ENCODE data around the gene OGFOD3. TPM values are rescaled to one million over a fixed set of nuclear protein-coding genes. Genes with fewer than 3 reads are reported as not detected.
A peak's percentile ranks its signal among the peaks of the same experiment; 100 is the strongest.

The OGFOD3 gene
- polyA plus RNA-seq, 2 of the 4 experiments (the other 2 are of a cell fraction): 15.2 to 19.8 TPM

DNA sequence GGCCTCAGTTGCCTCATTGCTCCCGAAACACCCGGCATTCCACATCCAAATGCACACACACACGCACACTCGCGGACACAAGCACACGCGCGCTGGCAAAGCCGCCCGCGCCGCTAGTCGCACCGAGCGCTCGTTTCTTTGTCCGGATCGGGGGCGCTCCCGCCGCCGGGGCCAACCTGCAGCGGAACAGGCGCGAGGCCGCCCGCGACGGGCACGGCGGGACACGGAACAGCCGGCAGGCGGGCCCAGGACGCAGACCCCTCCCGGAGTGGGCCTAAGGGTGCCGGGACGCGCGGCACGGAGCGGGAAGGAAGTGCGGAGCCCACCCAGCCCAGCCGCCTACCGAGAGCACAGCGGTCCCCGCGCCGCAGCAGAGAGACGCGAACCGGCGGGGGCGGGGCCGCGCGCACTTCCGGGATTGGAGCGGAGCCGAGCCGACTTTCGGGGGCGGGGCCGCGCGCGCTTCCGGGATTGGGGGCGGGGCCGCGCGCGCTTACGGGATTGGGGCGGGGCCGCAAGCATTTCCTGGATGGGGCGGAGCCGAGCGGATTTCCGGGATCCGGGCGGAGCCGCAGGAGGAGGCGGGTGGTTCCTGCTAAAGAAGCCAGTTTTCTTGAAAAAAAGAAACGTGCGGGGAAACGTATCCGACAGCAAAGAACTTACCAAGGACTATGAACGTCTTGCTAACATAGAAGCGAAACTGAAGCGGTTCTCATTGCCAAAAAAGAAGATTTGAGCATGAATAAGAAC lies 32.1 kb upstream of the OGFOD3 start, which contains the start of gene CYBC1 (continued):
- TF ChIP-seq, protein P1, sequence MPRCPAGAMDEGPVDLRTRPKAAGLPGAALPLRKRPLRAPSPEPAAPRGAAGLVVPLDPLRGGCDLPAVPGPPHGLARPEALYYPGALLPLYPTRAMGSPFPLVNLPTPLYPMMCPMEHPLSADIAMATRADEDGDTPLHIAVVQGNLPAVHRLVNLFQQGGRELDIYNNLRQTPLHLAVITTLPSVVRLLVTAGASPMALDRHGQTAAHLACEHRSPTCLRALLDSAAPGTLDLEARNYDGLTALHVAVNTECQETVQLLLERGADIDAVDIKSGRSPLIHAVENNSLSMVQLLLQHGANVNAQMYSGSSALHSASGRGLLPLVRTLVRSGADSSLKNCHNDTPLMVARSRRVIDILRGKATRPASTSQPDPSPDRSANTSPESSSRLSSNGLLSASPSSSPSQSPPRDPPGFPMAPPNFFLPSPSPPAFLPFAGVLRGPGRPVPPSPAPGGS (IDR thresholded peaks at IDR 0.05): peak; percentile 78; the same call in 1 of the 3 replicates
- no peak for TF ChIP-seq FOSL2 (IDR thresholded peaks at IDR 0.05)
- no peak for TF ChIP-seq FOSL2 (CRISPR knock-in tag; IDR thresholded peaks at IDR 0.05)
- TF ChIP-seq, protein P2, sequence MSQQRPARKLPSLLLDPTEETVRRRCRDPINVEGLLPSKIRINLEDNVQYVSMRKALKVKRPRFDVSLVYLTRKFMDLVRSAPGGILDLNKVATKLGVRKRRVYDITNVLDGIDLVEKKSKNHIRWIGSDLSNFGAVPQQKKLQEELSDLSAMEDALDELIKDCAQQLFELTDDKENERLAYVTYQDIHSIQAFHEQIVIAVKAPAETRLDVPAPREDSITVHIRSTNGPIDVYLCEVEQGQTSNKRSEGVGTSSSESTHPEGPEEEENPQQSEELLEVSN (IDR thresholded peaks at IDR 0.05; ENCODE audit: borderline replicate concordance, low read depth): peak; percentile 63
- TF ChIP-seq POLR2AphosphoS2 (conservative IDR thresholded peaks at IDR 0.05; ENCODE audit: low read length): no peak
- no peak for TF ChIP-seq RFX5 (IDR thresholded peaks at IDR 0.05)
- TF ChIP-seq, protein P3, sequence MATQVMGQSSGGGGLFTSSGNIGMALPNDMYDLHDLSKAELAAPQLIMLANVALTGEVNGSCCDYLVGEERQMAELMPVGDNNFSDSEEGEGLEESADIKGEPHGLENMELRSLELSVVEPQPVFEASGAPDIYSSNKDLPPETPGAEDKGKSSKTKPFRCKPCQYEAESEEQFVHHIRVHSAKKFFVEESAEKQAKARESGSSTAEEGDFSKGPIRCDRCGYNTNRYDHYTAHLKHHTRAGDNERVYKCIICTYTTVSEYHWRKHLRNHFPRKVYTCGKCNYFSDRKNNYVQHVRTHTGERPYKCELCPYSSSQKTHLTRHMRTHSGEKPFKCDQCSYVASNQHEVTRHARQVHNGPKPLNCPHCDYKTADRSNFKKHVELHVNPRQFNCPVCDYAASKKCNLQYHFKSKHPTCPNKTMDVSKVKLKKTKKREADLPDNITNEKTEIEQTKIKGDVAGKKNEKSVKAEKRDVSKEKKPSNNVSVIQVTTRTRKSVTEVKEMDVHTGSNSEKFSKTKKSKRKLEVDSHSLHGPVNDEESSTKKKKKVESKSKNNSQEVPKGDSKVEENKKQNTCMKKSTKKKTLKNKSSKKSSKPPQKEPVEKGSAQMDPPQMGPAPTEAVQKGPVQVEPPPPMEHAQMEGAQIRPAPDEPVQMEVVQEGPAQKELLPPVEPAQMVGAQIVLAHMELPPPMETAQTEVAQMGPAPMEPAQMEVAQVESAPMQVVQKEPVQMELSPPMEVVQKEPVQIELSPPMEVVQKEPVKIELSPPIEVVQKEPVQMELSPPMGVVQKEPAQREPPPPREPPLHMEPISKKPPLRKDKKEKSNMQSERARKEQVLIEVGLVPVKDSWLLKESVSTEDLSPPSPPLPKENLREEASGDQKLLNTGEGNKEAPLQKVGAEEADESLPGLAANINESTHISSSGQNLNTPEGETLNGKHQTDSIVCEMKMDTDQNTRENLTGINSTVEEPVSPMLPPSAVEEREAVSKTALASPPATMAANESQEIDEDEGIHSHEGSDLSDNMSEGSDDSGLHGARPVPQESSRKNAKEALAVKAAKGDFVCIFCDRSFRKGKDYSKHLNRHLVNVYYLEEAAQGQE (IDR thresholded peaks at IDR 0.05): no peak
- no peak for TF ChIP-seq ZFP36 (IDR thresholded peaks at IDR 0.05; ENCODE audit: borderline replicate concordance, partially characterized antibody)
- TF ChIP-seq BHLHE40 (IDR thresholded peaks at IDR 0.05; ENCODE audit: low read depth, low read length): no peak
- peak; percentile 91 to 92 for TF ChIP-seq JUN (IDR thresholded peaks at IDR 0.05)
- no peak for TF ChIP-seq EP300 (IDR thresholded peaks at IDR 0.05)
- no peak for TF ChIP-seq JUNB (IDR thresholded peaks at IDR 0.05)
- no peak for TF ChIP-seq HOXA7 (CRISPR knock-in tag; IDR thresholded peaks at IDR 0.05)
- no peak for TF ChIP-seq CEBPB (IDR thresholded peaks at IDR 0.05)
- no peak for TF ChIP-seq ZC3H11A (IDR thresholded peaks at IDR 0.05)
- no peak for TF ChIP-seq NFE2L2 (conservative IDR thresholded peaks at IDR 0.05; ENCODE audit: low read length)
- TF ChIP-seq NR3C1 (IDR thresholded peaks at IDR 0.05): no peak
- TF ChIP-seq, protein P4, sequence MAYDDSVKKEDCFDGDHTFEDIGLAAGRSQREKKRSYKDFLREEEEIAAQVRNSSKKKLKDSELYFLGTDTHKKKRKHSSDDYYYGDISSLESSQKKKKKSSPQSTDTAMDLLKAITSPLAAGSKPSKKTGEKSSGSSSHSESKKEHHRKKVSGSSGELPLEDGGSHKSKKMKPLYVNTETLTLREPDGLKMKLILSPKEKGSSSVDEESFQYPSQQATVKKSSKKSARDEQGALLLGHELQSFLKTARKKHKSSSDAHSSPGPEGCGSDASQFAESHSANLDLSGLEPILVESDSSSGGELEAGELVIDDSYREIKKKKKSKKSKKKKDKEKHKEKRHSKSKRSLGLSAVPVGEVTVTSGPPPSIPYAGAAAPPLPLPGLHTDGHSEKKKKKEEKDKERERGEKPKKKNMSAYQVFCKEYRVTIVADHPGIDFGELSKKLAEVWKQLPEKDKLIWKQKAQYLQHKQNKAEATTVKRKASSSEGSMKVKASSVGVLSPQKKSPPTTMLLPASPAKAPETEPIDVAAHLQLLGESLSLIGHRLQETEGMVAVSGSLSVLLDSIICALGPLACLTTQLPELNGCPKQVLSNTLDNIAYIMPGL (CRISPR knock-in tag; IDR thresholded peaks at IDR 0.05; ENCODE audit: borderline replicate concordance): no peak
- TF ChIP-seq CHD2 (IDR thresholded peaks at IDR 0.05; ENCODE audit: low read length, partially characterized antibody): no peak
- TF ChIP-seq, protein P5, sequence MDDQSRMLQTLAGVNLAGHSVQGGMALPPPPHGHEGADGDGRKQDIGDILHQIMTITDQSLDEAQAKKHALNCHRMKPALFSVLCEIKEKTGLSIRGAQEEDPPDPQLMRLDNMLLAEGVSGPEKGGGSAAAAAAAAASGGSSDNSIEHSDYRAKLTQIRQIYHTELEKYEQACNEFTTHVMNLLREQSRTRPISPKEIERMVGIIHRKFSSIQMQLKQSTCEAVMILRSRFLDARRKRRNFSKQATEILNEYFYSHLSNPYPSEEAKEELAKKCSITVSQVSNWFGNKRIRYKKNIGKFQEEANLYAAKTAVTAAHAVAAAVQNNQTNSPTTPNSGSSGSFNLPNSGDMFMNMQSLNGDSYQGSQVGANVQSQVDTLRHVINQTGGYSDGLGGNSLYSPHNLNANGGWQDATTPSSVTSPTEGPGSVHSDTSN (IDR thresholded peaks at IDR 0.05): no peak
